ENCODE results near the gene CFAP97D2.

The CFAP97D2 gene

DNA sequence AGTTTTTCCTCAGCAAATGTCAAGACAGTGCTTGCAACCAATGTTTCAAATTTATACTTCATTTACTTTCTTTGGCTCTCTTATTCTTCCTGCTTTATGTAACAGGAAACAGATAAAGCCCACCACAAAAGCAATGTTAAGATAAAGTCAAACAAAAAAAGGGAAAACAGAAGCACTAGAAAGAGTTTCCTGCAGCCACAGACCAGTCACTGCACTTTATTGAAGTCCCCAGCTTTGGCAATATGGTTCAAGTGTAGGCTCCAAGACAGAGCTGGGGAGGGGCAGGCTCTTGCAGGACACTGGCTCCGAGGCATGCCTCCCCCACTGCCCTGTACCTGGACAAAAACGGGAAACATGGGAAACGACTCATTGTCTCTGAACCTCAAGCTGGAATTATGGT, 40.3 kb downstream of the CFAP97D2 start:
- no peaks in the 10 kb centered on the region for H3K27me3 ChIP-seq (replicated peaks; ENCODE audit: insufficient read depth, low read length)
- H3K79me2 ChIP-seq (ENCODE audit: low read length): no peaks in the 10 kb centered on the region
- H3K4me2 ChIP-seq (ENCODE audit: low read depth, low read length): no peak overlapping the region
- peaks cover 18% of the 10 kb centered on the region for H3K4me1 ChIP-seq (ENCODE audit: low read length)
- no peaks in the 10 kb centered on the region for H3K36me3 ChIP-seq (replicated peaks; ENCODE audit: insufficient read depth, low read length)
- H3K27ac ChIP-seq (ENCODE audit: low read length): no peak overlapping the region
- DNase-seq: no peak
- H3F3A ChIP-seq (ENCODE audit: insufficient read depth, low read length): peaks cover 18% of the 10 kb centered on the region
- H3K9me3 ChIP-seq (replicated peaks; ENCODE audit: insufficient read depth, low read length): no peaks in the 10 kb centered on the region
- no peaks in the 10 kb centered on the region for H3K9me2 ChIP-seq (replicated peaks; ENCODE audit: insufficient read depth, low read length)
- TF ChIP-seq EZH2phosphoT487 (IDR thresholded peaks at IDR 0.05; ENCODE audit: low read length) (no peak), EZH2 (optimal IDR thresholded peaks at IDR 0.05; ENCODE audit: low read depth, low read length) (no peak)
- TF ChIP-seq, protein P1, sequence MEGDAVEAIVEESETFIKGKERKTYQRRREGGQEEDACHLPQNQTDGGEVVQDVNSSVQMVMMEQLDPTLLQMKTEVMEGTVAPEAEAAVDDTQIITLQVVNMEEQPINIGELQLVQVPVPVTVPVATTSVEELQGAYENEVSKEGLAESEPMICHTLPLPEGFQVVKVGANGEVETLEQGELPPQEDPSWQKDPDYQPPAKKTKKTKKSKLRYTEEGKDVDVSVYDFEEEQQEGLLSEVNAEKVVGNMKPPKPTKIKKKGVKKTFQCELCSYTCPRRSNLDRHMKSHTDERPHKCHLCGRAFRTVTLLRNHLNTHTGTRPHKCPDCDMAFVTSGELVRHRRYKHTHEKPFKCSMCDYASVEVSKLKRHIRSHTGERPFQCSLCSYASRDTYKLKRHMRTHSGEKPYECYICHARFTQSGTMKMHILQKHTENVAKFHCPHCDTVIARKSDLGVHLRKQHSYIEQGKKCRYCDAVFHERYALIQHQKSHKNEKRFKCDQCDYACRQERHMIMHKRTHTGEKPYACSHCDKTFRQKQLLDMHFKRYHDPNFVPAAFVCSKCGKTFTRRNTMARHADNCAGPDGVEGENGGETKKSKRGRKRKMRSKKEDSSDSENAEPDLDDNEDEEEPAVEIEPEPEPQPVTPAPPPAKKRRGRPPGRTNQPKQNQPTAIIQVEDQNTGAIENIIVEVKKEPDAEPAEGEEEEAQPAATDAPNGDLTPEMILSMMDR (IDR thresholded peaks at IDR 0.05; ENCODE audit: low read length): no peak
- no peak overlapping the region for H3K9ac ChIP-seq (ENCODE audit: low read length)
- H4K20me1 ChIP-seq (ENCODE audit: insufficient read depth, low read length): no peaks in the 10 kb centered on the region
- H2AFZ ChIP-seq (ENCODE audit: low read length): no peak overlapping the region
- H3K4me3 ChIP-seq (ENCODE audit: low read length): no peak overlapping the region

DNA sequence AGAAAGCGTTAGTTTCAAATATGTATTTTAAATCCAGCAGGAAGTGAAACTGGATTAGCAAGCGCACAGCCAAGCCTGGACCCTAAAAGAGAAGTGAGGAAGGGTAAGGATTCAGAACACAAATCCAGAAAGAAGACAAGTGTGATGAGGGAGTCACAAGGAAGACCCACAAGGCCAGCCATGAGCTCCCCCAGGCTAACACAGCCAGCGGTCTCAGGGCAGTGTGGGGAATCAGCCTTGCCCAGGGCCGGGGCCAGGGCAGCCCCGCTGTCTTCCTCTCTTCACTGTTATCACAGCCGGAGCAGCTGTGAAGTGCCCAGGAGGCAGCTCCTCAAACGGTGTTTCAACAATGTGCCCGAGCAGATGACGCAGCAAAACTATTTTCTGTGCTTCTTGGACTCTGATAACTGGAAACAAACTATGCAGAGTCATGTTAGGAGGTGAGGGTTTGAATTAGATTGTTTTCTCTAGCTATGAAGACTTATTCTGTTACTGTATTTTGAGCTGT, 43.5 kb downstream of the CFAP97D2 start:
- no peaks in the 10 kb centered on the region for H3K36me3 ChIP-seq (replicated peaks; ENCODE audit: insufficient read depth, low read length)
- TF ChIP-seq, protein P1 (IDR thresholded peaks at IDR 0.05; ENCODE audit: low read length): no peak
- no peak for TF ChIP-seq EZH2 (optimal IDR thresholded peaks at IDR 0.05; ENCODE audit: low read depth, low read length)
- TF ChIP-seq EZH2phosphoT487 (IDR thresholded peaks at IDR 0.05; ENCODE audit: low read length): no peak
- H3F3A ChIP-seq (ENCODE audit: insufficient read depth, low read length): peaks cover 24% of the 10 kb centered on the region
- DNase-seq: peak; percentile 93
- H3K27ac ChIP-seq (ENCODE audit: low read length): peak overlapping the region; percentile 88
- H3K9me2 ChIP-seq (replicated peaks; ENCODE audit: insufficient read depth, low read length): no peaks in the 10 kb centered on the region
- H3K4me2 ChIP-seq (ENCODE audit: low read depth, low read length): peak overlapping the region; percentile 73
- H3K27me3 ChIP-seq (replicated peaks; ENCODE audit: insufficient read depth, low read length): no peaks in the 10 kb centered on the region
- no peaks in the 10 kb centered on the region for H4K20me1 ChIP-seq (ENCODE audit: insufficient read depth, low read length)
- H3K4me1 ChIP-seq (ENCODE audit: low read length): peaks cover 44% of the 10 kb centered on the region
- H3K4me3 ChIP-seq (ENCODE audit: low read length): peak overlapping the region; percentile 47
- peak overlapping the region; percentile 63 for H3K9ac ChIP-seq (ENCODE audit: low read length)
- H3K9me3 ChIP-seq (replicated peaks; ENCODE audit: insufficient read depth, low read length): no peaks in the 10 kb centered on the region
- no peaks in the 10 kb centered on the region for H3K79me2 ChIP-seq (ENCODE audit: low read length)
- 0 out of 2 replicates have a peak overlapping the region, but pooled peaks have one; percentile 15 for H2AFZ ChIP-seq (ENCODE audit: low read length)

DNA sequence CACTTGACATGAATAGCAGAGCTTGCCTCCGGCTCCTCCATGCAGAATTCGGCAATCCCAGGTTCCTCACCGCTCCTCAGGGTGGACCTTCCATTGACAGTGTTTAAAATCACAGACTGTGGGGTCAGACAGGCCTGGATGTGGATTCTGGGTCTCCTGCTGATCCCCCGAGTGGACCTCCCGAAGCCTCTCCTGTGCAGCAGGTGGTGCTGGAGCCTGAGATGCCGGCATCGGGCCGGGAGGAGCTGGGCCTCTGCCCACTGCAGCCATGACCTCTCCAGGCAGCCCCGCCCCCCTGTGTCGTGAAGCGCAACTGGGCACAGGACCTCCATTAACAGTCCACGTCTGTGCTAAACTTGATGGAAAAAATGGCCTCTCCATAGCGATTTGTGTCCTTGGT, 45.1 kb downstream of the CFAP97D2 start:
- Histone ChIP-seq H3K4me3 (ENCODE audit: low read length) (no peak overlapping the region), H3F3A (ENCODE audit: insufficient read depth, low read length) (peaks cover 24% of the 10 kb centered on the region), H3K4me1 (ENCODE audit: low read length) (peaks cover 44% of the 10 kb centered on the region), H3K27me3 (replicated peaks; ENCODE audit: insufficient read depth, low read length) (no peaks in the 10 kb centered on the region), H3K9me3 (replicated peaks; ENCODE audit: insufficient read depth, low read length) (no peaks in the 10 kb centered on the region), H2AFZ (ENCODE audit: low read length) (no peak overlapping the region), H3K36me3 (replicated peaks; ENCODE audit: insufficient read depth, low read length) (no peaks in the 10 kb centered on the region), H4K20me1 (ENCODE audit: insufficient read depth, low read length) (no peaks in the 10 kb centered on the region), H3K9ac (ENCODE audit: low read length) (no peak overlapping the region), H3K27ac (ENCODE audit: low read length) (no peak overlapping the region), H3K4me2 (ENCODE audit: low read depth, low read length) (no peak overlapping the region), H3K79me2 (ENCODE audit: low read length) (no peaks in the 10 kb centered on the region), H3K9me2 (replicated peaks; ENCODE audit: insufficient read depth, low read length) (no peaks in the 10 kb centered on the region)
- no peak for TF ChIP-seq EZH2phosphoT487 (IDR thresholded peaks at IDR 0.05; ENCODE audit: low read length)
- TF ChIP-seq, protein P1 (IDR thresholded peaks at IDR 0.05; ENCODE audit: low read length): no peak
- TF ChIP-seq EZH2 (optimal IDR thresholded peaks at IDR 0.05; ENCODE audit: low read depth, low read length): no peak
- DNase-seq: no peak
